ENCODE measurements around the gene CLTRN. TPM values are rescaled to one million over a fixed set of nuclear protein-coding genes. Genes with fewer than 3 reads are reported as not detected.

Gene CLTRN
- total RNA-seq, 1 experiment from 2014 or later, result 1.7 TPM

DNA sequence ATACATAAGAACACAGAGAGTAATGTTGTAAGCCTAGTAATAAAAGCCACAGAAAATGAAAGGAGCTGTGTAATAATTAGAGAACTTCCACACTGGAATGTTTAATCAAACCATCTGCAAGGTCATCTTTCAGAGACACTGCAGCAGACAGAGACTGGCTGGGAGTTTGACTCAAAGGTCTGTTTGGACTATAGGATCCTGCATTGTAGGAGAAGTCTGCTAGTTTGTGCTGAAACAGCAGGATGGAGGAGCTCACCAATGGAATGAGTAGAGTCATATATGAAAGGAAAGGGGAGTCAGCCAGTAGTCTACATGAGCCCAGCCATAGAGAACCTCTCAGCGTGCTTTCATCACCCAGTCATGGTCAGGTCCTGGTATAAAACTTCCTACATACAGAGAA lies 59.4 kb downstream of the CLTRN start:
- intact Hi-C loops (cut with micrococcal nuclease; ENCODE audit: unreplicated experiment), result no loop called here
- CTCF ChIA-PET, result no interaction called here
- H3K4me1 Mint-ChIP-seq (ENCODE audit: low read depth, unreplicated experiment), result peaks cover 24% of the 10 kb centered on the region
- no peaks in the 10 kb centered on the region for H3K27me3 ChIP-seq (replicated peaks; ENCODE audit: control insufficient read depth, insufficient read depth, low read length)
- BruUV-seq (replicated peaks), result no TSS peak
- no peaks in the 10 kb centered on the region for H3K36me3 ChIP-seq (ENCODE audit: control insufficient read depth, insufficient read depth, low read length)
- no peaks in the 10 kb centered on the region for H3K9me3 Mint-ChIP-seq (ENCODE audit: unreplicated experiment)
- H3K4me3 Mint-ChIP-seq (ENCODE audit: unreplicated experiment), result no peak overlapping the region
- H3K36me3 Mint-ChIP-seq (ENCODE audit: insufficient read depth, unreplicated experiment), result no peaks in the 10 kb centered on the region
- DNase-seq, result no peak
- POLR2A ChIA-PET, result no interaction called here
- H3K27me3 Mint-ChIP-seq (ENCODE audit: insufficient read depth, unreplicated experiment), result no peaks in the 10 kb centered on the region
- TF ChIP-seq, protein P1, sequence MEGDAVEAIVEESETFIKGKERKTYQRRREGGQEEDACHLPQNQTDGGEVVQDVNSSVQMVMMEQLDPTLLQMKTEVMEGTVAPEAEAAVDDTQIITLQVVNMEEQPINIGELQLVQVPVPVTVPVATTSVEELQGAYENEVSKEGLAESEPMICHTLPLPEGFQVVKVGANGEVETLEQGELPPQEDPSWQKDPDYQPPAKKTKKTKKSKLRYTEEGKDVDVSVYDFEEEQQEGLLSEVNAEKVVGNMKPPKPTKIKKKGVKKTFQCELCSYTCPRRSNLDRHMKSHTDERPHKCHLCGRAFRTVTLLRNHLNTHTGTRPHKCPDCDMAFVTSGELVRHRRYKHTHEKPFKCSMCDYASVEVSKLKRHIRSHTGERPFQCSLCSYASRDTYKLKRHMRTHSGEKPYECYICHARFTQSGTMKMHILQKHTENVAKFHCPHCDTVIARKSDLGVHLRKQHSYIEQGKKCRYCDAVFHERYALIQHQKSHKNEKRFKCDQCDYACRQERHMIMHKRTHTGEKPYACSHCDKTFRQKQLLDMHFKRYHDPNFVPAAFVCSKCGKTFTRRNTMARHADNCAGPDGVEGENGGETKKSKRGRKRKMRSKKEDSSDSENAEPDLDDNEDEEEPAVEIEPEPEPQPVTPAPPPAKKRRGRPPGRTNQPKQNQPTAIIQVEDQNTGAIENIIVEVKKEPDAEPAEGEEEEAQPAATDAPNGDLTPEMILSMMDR (IDR thresholded peaks at IDR 0.05; ENCODE audit: insufficient read depth in 1 of 2, low read depth in 1 of 2, low read length in 1 of 2, severe bottlenecking in 1 of 2, unreplicated experiment in 1 of 2), result no peak
- peaks cover 22% of the 10 kb centered on the region; the same call in 1 of the 2 replicates for H3K4me1 ChIP-seq
- no peaks in the 10 kb centered on the region for H3K9me3 ChIP-seq
- H3K4me3 ChIP-seq (ENCODE audit: low read depth, low read length), result no peak overlapping the region
- no peak overlapping the region for H3K27ac Mint-ChIP-seq (ENCODE audit: unreplicated experiment)

- TF ChIP-seq, protein P1 (IDR thresholded peaks at IDR 0.05; ENCODE audit: insufficient read depth in 1 of 2, low read depth in 1 of 2, low read length in 1 of 2, severe bottlenecking in 1 of 2, unreplicated experiment in 1 of 2), result no peak
- Mint-ChIP-seq H3K4me1 (ENCODE audit: low read depth, unreplicated experiment) (peaks cover 24% of the 10 kb centered on the region), H3K27me3 (ENCODE audit: insufficient read depth, unreplicated experiment) (no peaks in the 10 kb centered on the region), H3K9me3 (ENCODE audit: unreplicated experiment) (no peaks in the 10 kb centered on the region), H3K4me3 (ENCODE audit: unreplicated experiment) (peak overlapping the region; percentile 58), H3K36me3 (ENCODE audit: insufficient read depth, unreplicated experiment) (no peaks in the 10 kb centered on the region), H3K27ac (ENCODE audit: unreplicated experiment) (peak overlapping the region; percentile 79)
- Histone ChIP-seq H3K4me3 (ENCODE audit: low read depth, low read length) (no peak overlapping the region), H3K9me3 (no peaks in the 10 kb centered on the region), H3K4me1 (peaks cover 35% of the 10 kb centered on the region), H3K27me3 (replicated peaks; ENCODE audit: control insufficient read depth, insufficient read depth, low read length) (no peaks in the 10 kb centered on the region), H3K36me3 (ENCODE audit: control insufficient read depth, insufficient read depth, low read length) (no peaks in the 10 kb centered on the region)
- no peak for DNase-seq
- POLR2A ChIA-PET, result no interaction called here
- CTCF ChIA-PET, result no interaction called here
- BruUV-seq (replicated peaks), result no TSS peak
- intact Hi-C loops (cut with micrococcal nuclease; ENCODE audit: unreplicated experiment), result no loop called here
Observed at GRCh38 chrX:15602761-15603160, 61.8 kb downstream of the CLTRN start.

DNA sequence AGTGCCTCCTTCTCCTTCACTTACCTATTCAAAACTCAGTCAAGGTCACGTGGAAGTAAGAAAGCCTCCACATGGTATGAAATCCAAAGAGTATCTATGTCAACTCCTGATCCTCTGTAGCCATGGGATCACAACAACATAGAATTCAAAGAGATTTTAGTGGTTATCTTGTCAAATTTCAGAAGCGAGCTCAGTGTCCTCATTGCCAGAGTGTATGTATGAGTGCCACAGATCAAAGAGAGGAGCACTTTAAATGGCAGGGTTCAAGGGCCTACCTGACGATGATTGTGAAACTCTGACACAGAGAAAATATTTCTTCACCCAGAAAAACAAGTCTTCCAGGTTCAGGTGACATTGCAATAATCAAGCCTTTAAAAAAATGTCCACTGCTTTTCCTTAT lies 62.7 kb downstream of the CLTRN start:
- ChIA-PET POLR2A (no interaction called here), CTCF (no interaction called here)
- peaks cover 20% of the 10 kb centered on the region for H3K4me1 Mint-ChIP-seq (ENCODE audit: low read depth, unreplicated experiment)
- Histone ChIP-seq H3K4me3 (ENCODE audit: low read depth, low read length) (no peak overlapping the region), H3K36me3 (ENCODE audit: control insufficient read depth, insufficient read depth, low read length) (no peaks in the 10 kb centered on the region), H3K27me3 (replicated peaks; ENCODE audit: control insufficient read depth, insufficient read depth, low read length) (no peaks in the 10 kb centered on the region), H3K9me3 (no peaks in the 10 kb centered on the region), H3K4me1 (peaks cover 37% of the 10 kb centered on the region)
- H3K27ac Mint-ChIP-seq (ENCODE audit: unreplicated experiment), result peak overlapping the region; percentile 70
- TF ChIP-seq, protein P1 (IDR thresholded peaks at IDR 0.05; ENCODE audit: insufficient read depth in 1 of 2, low read depth in 1 of 2, low read length in 1 of 2, severe bottlenecking in 1 of 2, unreplicated experiment in 1 of 2), result no peak
- no TSS peak for BruUV-seq (replicated peaks)
- H3K9me3 Mint-ChIP-seq (ENCODE audit: unreplicated experiment), result no peaks in the 10 kb centered on the region
- H3K4me3 Mint-ChIP-seq (ENCODE audit: unreplicated experiment), result no peak overlapping the region
- intact Hi-C loops (cut with micrococcal nuclease; ENCODE audit: unreplicated experiment), result no loop called here
- peak in 1 of 2 experiments; percentile 16 for DNase-seq
- H3K27me3 Mint-ChIP-seq (ENCODE audit: insufficient read depth, unreplicated experiment), result no peaks in the 10 kb centered on the region
- no peaks in the 10 kb centered on the region for H3K36me3 Mint-ChIP-seq (ENCODE audit: insufficient read depth, unreplicated experiment)
